MCF 10A (cell line): Measurements from ENCODE around the gene CCR7. TPM values are rescaled to one million over a fixed set of nuclear protein-coding genes. Genes with fewer than 3 reads are reported as not detected.

Experiments
- BruUV-seq: library from RNA; stranded (reverse); fragments of 400-500 nt; replicated peaks from 2 replicates; lab custom pipeline; 2021; lab: Mats Ljungman, UMichigan
- CTCF ChIA-PET: fragments of 300-600 bp; sonication (Branson Sonifier 250); formaldehyde crosslinking; extraction: SDS; loops from one replicate; lab custom pipeline; 2021; ENCODE audit warnings: antibody characterized with exemption, inconsistent platforms; lab: Yijun Ruan, JAX
- POLR2A ChIA-PET: fragments of 300-600, 350-650 bp; sonication (Branson Sonifier 250); formaldehyde crosslinking; extraction: SDS; loops from one replicate; lab custom pipeline; 2020; ENCODE audit warnings: antibody characterized with exemption, inconsistent platforms; lab: Yijun Ruan, JAX
- DNase-seq: peaks from one replicate; pipeline ENCODE4 v3.0.0-alpha.2; 2018; ENCODE audit not compliant: unreplicated experiment
- H3K27ac Mint-ChIP-seq: one replicate; pipeline ENCODE4 v1.8.0; 2022; ENCODE audit warnings: mild to moderate bottlenecking, low read depth, mixed read lengths; ENCODE audit not compliant: unreplicated experiment
- H3K27me3 Mint-ChIP-seq: one replicate; pipeline ENCODE4 v1.8.0; 2022; ENCODE audit warnings: mixed read lengths; ENCODE audit not compliant: insufficient read depth, unreplicated experiment
- H3K36me3 Mint-ChIP-seq: one replicate; pipeline ENCODE4 v1.8.0; 2022; ENCODE audit warnings: mild to moderate bottlenecking, moderate library complexity, mixed read lengths; ENCODE audit not compliant: insufficient read depth, unreplicated experiment
- H3K4me1 Mint-ChIP-seq: one replicate; pipeline ENCODE4 v1.8.0; 2022; ENCODE audit warnings: mixed read lengths; ENCODE audit not compliant: insufficient read depth, unreplicated experiment
- H3K4me3 Mint-ChIP-seq: one replicate; pipeline ENCODE4 v1.8.0; 2022; ENCODE audit warnings: mild to moderate bottlenecking, moderate library complexity, mixed read lengths; ENCODE audit not compliant: unreplicated experiment
- H3K9me3 Mint-ChIP-seq: one replicate; pipeline ENCODE4 v1.8.0; 2022; ENCODE audit warnings: mixed read lengths; ENCODE audit not compliant: unreplicated experiment
- intact Hi-C: fragments of 100-400 bp; cut with micrococcal nuclease; formaldehyde crosslinking; loops from 2 replicates; pipeline ENCODE4 v1.14.1; 2022
- total RNA-seq: library from RNA; stranded (reverse); gene quantifications from 2 replicates; pipeline ENCODE4 v1.2.3, GENCODE V29; 2022
- TF ChIP-seq, protein P1 (sequence below): fragments of 200-600 bp; IDR thresholded peaks from one replicate; pipeline ENCODE4 v1.8.0; 2022; ENCODE audit warnings: antibody characterized with exemption, mild to moderate bottlenecking; ENCODE audit not compliant: unreplicated experiment

The CCR7 gene
- total RNA-seq, 1 experiment from 2014 or later = not detected

DNA sequence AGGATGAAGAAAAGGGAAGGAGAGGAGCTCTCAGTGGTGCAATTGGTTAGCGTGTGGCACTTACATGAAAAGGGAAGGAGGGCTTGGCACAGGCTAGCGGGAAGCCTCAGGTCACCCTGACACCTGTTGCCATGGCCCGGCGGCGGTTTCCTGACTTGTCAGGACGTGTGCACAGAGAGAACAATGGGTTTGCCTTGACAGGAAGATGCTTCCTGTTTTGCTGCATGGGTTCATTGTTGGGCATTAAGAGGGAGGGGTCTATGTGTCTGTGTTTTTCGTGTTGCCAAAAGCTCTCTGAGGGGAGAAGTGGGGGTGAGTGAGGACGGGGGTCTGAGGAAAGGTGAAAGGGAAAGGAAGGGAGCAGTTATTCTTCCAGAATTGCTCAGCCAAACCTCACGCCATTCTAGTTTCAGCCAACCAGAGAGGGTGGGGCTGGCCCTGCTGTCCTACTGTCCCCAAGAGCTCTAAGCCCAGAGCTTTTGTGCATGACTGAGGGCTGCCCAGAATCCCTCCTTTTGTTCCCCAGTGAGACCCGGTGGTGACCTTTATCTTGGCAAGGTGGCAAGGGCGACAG lies 17.1 kb upstream of the CCR7 start:
- Mint-ChIP-seq H3K27ac (no peak overlapping the region), H3K4me1 (peaks cover 15% of the 10 kb centered on the region), H3K27me3 (peaks cover 21% of the 10 kb centered on the region), H3K4me3 (peak overlapping the region; percentile 19), H3K9me3 (peaks cover 20% of the 10 kb centered on the region), H3K36me3 (no peaks in the 10 kb centered on the region)
- ChIA-PET CTCF (interaction anchor here (0.7 to 2.0 kb wide), 2 partner anchors 22 to 132 kb away, joined by 3 to 6 read pairs; no protein-coding TSS in a partner anchor), POLR2A (interaction anchor here (0.6 to 4.3 kb wide), 9 partner anchors 9 to 270 kb away, joined by 3 to 17 read pairs (median 3); no protein-coding TSS in a partner anchor)
- TF ChIP-seq, protein P1, sequence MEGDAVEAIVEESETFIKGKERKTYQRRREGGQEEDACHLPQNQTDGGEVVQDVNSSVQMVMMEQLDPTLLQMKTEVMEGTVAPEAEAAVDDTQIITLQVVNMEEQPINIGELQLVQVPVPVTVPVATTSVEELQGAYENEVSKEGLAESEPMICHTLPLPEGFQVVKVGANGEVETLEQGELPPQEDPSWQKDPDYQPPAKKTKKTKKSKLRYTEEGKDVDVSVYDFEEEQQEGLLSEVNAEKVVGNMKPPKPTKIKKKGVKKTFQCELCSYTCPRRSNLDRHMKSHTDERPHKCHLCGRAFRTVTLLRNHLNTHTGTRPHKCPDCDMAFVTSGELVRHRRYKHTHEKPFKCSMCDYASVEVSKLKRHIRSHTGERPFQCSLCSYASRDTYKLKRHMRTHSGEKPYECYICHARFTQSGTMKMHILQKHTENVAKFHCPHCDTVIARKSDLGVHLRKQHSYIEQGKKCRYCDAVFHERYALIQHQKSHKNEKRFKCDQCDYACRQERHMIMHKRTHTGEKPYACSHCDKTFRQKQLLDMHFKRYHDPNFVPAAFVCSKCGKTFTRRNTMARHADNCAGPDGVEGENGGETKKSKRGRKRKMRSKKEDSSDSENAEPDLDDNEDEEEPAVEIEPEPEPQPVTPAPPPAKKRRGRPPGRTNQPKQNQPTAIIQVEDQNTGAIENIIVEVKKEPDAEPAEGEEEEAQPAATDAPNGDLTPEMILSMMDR = no peak
- intact Hi-C loops = no loop called here
- no TSS peak for BruUV-seq
- DNase-seq = peak; percentile 94

DNA sequence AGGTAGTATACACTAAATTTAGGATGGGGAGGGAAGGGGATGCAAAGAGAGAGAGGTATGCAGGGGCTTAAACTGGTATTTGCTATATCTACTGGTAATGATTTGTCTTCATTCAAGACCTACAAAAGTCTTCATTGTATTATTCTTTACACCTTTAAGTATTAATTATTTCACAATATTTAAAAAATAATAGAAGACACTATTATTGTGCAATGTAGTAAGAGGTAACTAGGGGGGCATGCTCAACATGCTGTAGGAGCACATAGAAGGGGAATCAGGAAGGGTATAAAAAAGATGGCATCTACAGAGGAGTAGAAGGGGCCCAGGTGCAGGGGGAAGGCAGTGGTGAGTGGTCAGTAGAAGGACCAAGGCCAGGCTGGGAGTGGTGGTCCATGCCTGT lies 14.9 kb upstream of the CCR7 start:
- Mint-ChIP-seq H3K9me3 (peaks cover 10% of the 10 kb centered on the region), H3K4me3 (no peak overlapping the region), H3K27me3 (peaks cover 17% of the 10 kb centered on the region), H3K4me1 (peaks cover 15% of the 10 kb centered on the region), H3K36me3 (no peaks in the 10 kb centered on the region), H3K27ac (no peak overlapping the region)
- ChIA-PET CTCF (no interaction called here), POLR2A (interaction anchor here (2.0 kb wide), 1 partner anchor 19 kb away, joined by 7 read pairs; no protein-coding TSS in a partner anchor)
- intact Hi-C loops = no loop called here
- TF ChIP-seq, protein P1 = no peak
- DNase-seq = no peak
- no TSS peak for BruUV-seq

DNA sequence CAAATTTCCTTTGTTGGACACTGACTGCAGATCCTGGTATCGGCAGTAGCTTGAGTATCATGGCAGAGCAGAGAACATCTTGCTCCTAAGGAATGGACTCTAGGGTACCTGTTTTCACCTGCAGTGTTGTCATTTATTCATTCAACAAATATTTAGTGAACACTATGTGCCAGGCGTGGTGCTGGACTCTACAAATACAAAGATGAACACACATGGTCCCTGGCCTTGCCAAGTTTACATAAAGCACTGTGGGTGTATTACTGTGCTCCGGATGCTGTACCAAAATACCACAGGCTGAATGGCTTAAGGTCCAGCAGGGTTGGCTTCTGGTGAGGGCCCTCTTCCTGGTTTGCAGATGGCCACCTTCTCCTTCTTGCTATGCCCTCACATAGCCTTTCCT lies 14.2 kb upstream of the CCR7 start:
- ChIA-PET POLR2A (no interaction called here), CTCF (interaction anchor here (1.0 to 1.2 kb wide), 2 partner anchors 20 to 177 kb away, joined by 3 to 4 read pairs; no protein-coding TSS in a partner anchor)
- intact Hi-C loops = no loop called here
- Mint-ChIP-seq H3K4me3 (no peak overlapping the region), H3K27ac (no peak overlapping the region), H3K4me1 (peaks cover 15% of the 10 kb centered on the region), H3K9me3 (peaks cover 10% of the 10 kb centered on the region), H3K27me3 (peaks cover 23% of the 10 kb centered on the region), H3K36me3 (no peaks in the 10 kb centered on the region)
- no peak for DNase-seq
- TF ChIP-seq, protein P1 = no peak
- BruUV-seq = no TSS peak

- Mint-ChIP-seq H3K27me3 (peaks cover 28% of the 10 kb centered on the region), H3K36me3 (no peaks in the 10 kb centered on the region), H3K9me3 (peaks cover 10% of the 10 kb centered on the region), H3K27ac (no peak overlapping the region), H3K4me1 (peaks cover 10% of the 10 kb centered on the region), H3K4me3 (no peak overlapping the region)
- CTCF ChIA-PET = interaction anchor here (1.1 to 1.5 kb wide), 3 partner anchors 10 to 55 kb away, joined by 3 to 9 read pairs (median 3); no protein-coding TSS in a partner anchor
- DNase-seq = no peak
- POLR2A ChIA-PET = interaction anchor here (0.6 to 1.1 kb wide), 2 partner anchors 9 to 149 kb away, joined by 3 read pairs; no protein-coding TSS in a partner anchor
- intact Hi-C loops = no loop called here
- TF ChIP-seq, protein P1 = no peak
- BruUV-seq = no TSS peak
These were observed 12.4 kb upstream of the CCR7 start for GRCh38 chr17:40577611-40578065.
